IMR-90 (cell line): ENCODE measurements around the gene SLC66A1.
A peak's percentile ranks its signal among the peaks of the same experiment; 100 is the strongest.

Source experiments
- BHLHE40 ChIP-seq: fragments of 150-350 bp; IDR thresholded peaks from 2 replicates; pipeline ENCODE4 v1.6.1; 2016; ENCODE audit warnings: mild to moderate bottlenecking, low read depth, low read length
- CEBPB ChIP-seq: IDR thresholded peaks from 2 replicates; pipeline ENCODE4 v1.6.1; 2012; ENCODE audit warnings: low read depth, low read length, improper control_type of control experiment
- CTCF ChIP-seq: conservative IDR thresholded peaks from 2 replicates; pipeline ENCODE4 v1.5.1; 2012; ENCODE audit warnings: mild to moderate bottlenecking, low read depth, low read length, improper control_type of control experiment
- MXI1 ChIP-seq: IDR thresholded peaks from 2 replicates; pipeline ENCODE4 v1.6.1; 2012; ENCODE audit warnings: low read depth, mild to moderate bottlenecking, low read length, moderate library complexity, borderline replicate concordance
- POLR2A ChIP-seq: IDR thresholded peaks from 2 replicates; pipeline ENCODE4 v1.6.1; 2012; ENCODE audit warnings: mild to moderate bottlenecking, low read depth, low read length
- RAD21 ChIP-seq: IDR thresholded peaks from 2 replicates; pipeline ENCODE4 v1.6.1; 2012; ENCODE audit warnings: low read length, improper control_type of control experiment
- USF2 ChIP-seq: fragments of 150-350 bp; IDR thresholded peaks from 2 replicates; pipeline ENCODE4 v1.6.1; 2017; ENCODE audit warnings: mild to moderate bottlenecking, antibody characterized with exemption, low read length, low read depth
- TF ChIP-seq, protein P1 (sequence below): fragments of 150-350 bp; IDR thresholded peaks from 2 replicates; pipeline ENCODE4 v1.6.1; 2016; ENCODE audit warnings: low read depth, mild to moderate bottlenecking, low read length, moderate library complexity, borderline replicate concordance

GRCh38 chr1:19374083-19374801, 62.1 kb downstream of the SLC66A1 start:
- TF ChIP-seq POLR2A (no peak), CEBPB (no peak), CTCF (peak; percentile 22; the same call in 1 of the 2 replicates), USF2 (no peak), MXI1 (no peak), BHLHE40 (no peak), RAD21 (no peak)
- TF ChIP-seq, protein P1, sequence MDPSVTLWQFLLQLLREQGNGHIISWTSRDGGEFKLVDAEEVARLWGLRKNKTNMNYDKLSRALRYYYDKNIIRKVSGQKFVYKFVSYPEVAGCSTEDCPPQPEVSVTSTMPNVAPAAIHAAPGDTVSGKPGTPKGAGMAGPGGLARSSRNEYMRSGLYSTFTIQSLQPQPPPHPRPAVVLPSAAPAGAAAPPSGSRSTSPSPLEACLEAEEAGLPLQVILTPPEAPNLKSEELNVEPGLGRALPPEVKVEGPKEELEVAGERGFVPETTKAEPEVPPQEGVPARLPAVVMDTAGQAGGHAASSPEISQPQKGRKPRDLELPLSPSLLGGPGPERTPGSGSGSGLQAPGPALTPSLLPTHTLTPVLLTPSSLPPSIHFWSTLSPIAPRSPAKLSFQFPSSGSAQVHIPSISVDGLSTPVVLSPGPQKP, result no peak
